BLaER1 (cell line): ENCODE data around the gene KIF25.

Source experiments
- H3K27ac ChIP-seq: shearing (Covaris generic); formaldehyde crosslinking; 2 replicates; pipeline ENCODE4 v1.8.1; 2022
- H3K27me3 ChIP-seq: shearing (Covaris generic); formaldehyde crosslinking; 2 replicates; pipeline ENCODE4 v1.8.1; 2022
- H3K36me3 ChIP-seq: shearing (Covaris generic); formaldehyde crosslinking; 2 replicates; pipeline ENCODE4 v1.8.1; 2022
- H3K4me1 ChIP-seq: shearing (Covaris generic); formaldehyde crosslinking; 2 replicates; pipeline ENCODE4 v1.8.1; 2022
- H3K4me2 ChIP-seq: shearing (Covaris generic); formaldehyde crosslinking; 2 replicates; pipeline ENCODE4 v1.8.1; 2022
- H3K4me3 ChIP-seq: shearing (Covaris generic); formaldehyde crosslinking; 2 replicates; pipeline ENCODE4 v1.8.1; 2022
- H3K9ac ChIP-seq: shearing (Covaris generic); formaldehyde crosslinking; 2 replicates; pipeline ENCODE4 v1.8.1; 2022
- H3K9me3 ChIP-seq: shearing (Covaris generic); formaldehyde crosslinking; 2 replicates; pipeline ENCODE4 v1.8.1; 2022
- H4K20me1 ChIP-seq: shearing (Covaris generic); formaldehyde crosslinking; 2 replicates; pipeline ENCODE4 v1.8.1; 2022
- Cebpa-rat ChIP-seq: shearing (Covaris generic); IDR thresholded peaks from 2 replicates; pipeline ENCODE4 v1.8.1; 2022

The KIF25 gene

GRCh38 chr6:168052291-168052891 lies 54.9 kb downstream of the KIF25 start:
- Histone ChIP-seq H3K36me3 (no peaks in the 10 kb centered on the region), H3K9ac (no peak overlapping the region), H3K9me3 (no peaks in the 10 kb centered on the region), H3K4me3 (no peak overlapping the region), H4K20me1 (no peaks in the 10 kb centered on the region), H3K27ac (no peak overlapping the region), H3K4me2 (no peak overlapping the region), H3K4me1 (peaks cover 69% of the 10 kb centered on the region), H3K27me3 (no peaks in the 10 kb centered on the region)
- TF ChIP-seq Cebpa-rat, result no peak

GRCh38 chr6:168053086-168053956 lies 55.9 kb downstream of the KIF25 start:
- H3K4me1 ChIP-seq, result peaks cover 64% of the 10 kb centered on the region
- no peaks in the 10 kb centered on the region for H3K36me3 ChIP-seq
- H3K27me3 ChIP-seq, result no peaks in the 10 kb centered on the region
- H3K9ac ChIP-seq, result no peak overlapping the region
- H3K27ac ChIP-seq, result no peak overlapping the region
- no peak for TF ChIP-seq Cebpa-rat
- no peaks in the 10 kb centered on the region for H4K20me1 ChIP-seq
- H3K4me2 ChIP-seq, result no peak overlapping the region
- H3K4me3 ChIP-seq, result no peak overlapping the region
- no peaks in the 10 kb centered on the region for H3K9me3 ChIP-seq

DNA sequence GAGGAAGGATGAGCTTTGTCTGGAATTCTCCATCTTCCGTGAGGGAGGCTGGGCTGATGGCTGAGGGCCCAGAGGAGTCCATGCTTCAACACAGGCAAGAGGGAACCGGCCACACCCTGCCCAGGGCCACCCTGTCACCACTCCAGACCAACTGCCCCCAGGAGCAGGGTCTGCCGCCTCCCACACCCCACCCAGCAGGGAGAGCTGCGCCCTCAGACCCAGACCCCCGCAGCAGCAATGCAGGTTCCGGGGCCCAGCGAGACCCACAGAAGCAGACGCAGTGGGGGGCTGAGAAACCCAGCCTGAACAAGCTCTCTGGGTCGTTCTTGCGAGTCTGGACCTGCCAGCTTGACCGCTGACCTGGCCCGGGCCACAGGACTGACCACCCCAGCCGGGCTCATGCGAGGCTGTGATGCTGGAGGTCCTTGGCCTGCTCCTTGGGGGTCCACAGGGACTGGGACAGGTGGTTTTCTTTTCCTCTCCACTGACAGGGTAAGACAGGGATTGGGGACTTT lies 56.5 kb downstream of the KIF25 start:
- Histone ChIP-seq H4K20me1 (no peaks in the 10 kb centered on the region), H3K4me2 (peak overlapping the region; percentile 82), H3K36me3 (no peaks in the 10 kb centered on the region), H3K9me3 (no peaks in the 10 kb centered on the region), H3K4me1 (peaks cover 63% of the 10 kb centered on the region), H3K27me3 (no peaks in the 10 kb centered on the region), H3K9ac (no peak overlapping the region), H3K4me3 (no peak overlapping the region), H3K27ac (no peak overlapping the region)
- TF ChIP-seq Cebpa-rat, result no peak

DNA sequence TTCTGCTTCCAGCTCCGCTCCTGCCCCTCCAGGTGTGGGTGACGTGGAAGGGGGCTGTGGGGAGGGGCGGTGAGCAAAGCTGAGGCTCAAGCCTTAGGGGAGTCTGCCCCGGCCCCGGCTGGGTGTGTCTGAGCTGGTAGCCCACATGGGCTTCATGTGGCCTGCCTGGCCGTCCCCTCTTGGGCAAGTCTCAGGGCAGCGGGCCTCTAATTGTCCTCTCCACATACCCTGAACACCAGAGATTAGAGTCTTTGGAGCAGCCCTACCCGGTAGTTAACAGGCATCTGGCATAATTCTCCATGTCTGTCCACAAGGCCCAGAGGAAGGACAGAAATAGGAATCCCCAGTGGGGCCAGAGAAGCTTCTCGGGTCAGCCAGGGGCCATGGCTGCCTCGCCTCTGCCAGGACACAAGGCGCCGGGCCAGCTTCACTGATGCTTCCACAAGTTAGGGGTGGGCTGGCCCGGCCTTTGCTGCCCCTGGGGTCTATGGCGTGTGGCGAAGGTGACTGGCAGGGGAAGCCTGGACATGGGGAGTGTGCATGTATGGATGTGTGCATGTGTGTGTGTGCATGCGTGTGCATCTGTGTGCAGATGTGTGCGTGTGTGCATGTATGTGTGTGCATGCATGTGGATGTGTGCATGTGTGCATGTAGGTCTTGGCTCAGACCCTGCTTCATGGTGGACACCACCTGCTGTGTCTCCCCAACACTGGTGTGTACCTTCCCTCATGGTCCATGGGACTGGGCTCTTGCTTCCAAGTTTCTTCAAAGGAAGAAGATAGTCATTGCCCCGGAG lies 57.5 kb downstream of the KIF25 start:
- TF ChIP-seq Cebpa-rat, result no peak

GRCh38 chr6:168055696-168056489 lies 58.4 kb downstream of the KIF25 start:
- peak overlapping the region; percentile 82; the same call in 1 of the 2 replicates for H3K4me2 ChIP-seq
- peaks cover 51% of the 10 kb centered on the region for H3K4me1 ChIP-seq
- H3K27me3 ChIP-seq, result no peaks in the 10 kb centered on the region
- H3K36me3 ChIP-seq, result no peaks in the 10 kb centered on the region
- no peaks in the 10 kb centered on the region for H3K9me3 ChIP-seq
- H3K27ac ChIP-seq, result no peak overlapping the region
- H4K20me1 ChIP-seq, result no peaks in the 10 kb centered on the region
- TF ChIP-seq Cebpa-rat, result no peak
- H3K9ac ChIP-seq, result no peak overlapping the region
- no peak overlapping the region for H3K4me3 ChIP-seq

More for the DNA sequence above, 57.5 kb downstream of the KIF25 start:
- Histone ChIP-seq H3K4me1 (peaks cover 60% of the 10 kb centered on the region), H3K9me3 (no peaks in the 10 kb centered on the region), H3K27me3 (no peaks in the 10 kb centered on the region), H3K4me2 (peak overlapping the region; percentile 82), H4K20me1 (no peaks in the 10 kb centered on the region), H3K9ac (peak overlapping the region; percentile 32; the same call in 1 of the 2 replicates), H3K36me3 (no peaks in the 10 kb centered on the region), H3K4me3 (no peak overlapping the region), H3K27ac (peak overlapping the region; percentile 45)

DNA sequence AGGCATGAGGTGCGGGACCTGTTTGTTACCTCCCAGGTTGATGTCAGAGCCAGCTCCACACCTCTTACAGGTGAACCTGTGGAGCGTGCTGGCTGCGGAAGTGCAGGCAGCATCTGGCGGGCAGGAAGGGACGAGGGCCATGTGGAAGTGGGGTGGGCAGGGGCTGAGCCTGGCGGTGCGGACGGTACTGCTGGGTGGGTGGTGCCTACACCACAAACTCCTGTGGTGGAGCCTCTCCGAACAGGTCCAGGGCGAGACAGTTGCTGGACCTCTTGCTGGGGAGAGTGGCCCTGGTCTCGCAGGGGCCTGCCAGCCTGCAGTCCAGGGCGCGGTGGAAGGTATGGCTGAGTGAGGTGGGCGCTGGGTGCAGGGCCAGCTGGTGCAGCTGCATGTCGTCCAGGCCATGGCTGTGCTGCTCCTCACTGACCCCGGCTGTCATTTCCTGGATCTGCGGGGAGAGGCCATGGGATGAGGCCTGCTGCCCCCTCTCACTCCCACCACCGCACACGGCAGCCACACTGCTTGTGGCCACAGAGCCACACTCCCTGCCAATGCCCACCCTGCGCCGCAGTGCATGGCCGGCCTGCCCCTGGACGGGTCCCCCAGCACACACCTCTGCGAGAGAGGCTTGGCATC lies 59.5 kb downstream of the KIF25 start:
- no peaks in the 10 kb centered on the region for H3K36me3 ChIP-seq
- no peaks in the 10 kb centered on the region for H3K27me3 ChIP-seq
- no peak for TF ChIP-seq Cebpa-rat
- no peak overlapping the region for H3K9ac ChIP-seq
- no peaks in the 10 kb centered on the region for H4K20me1 ChIP-seq
- H3K9me3 ChIP-seq, result no peaks in the 10 kb centered on the region
- no peak overlapping the region for H3K27ac ChIP-seq
- no peak overlapping the region for H3K4me3 ChIP-seq
- H3K4me2 ChIP-seq, result no peak overlapping the region
- peaks cover 50% of the 10 kb centered on the region for H3K4me1 ChIP-seq

DNA sequence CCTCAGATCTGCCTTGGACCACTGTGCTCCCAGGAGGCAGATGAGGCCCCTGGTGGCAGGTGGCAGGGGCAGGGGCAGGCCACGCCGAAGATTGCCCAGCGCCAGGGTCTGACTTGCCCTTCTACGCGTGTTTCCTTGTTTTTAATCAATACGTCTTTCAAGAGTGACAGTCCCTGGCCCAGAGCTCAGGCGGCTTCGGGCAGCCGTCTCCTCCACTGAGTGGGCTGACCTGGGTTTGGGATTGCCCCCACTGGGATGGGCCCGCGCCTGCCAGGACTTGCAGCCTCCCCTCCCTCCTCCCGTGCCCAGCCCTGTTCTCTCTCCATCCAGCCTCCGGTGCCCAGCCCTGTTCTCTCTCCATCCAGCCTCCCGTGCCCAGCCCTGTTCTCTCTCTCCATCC lies 60.4 kb downstream of the KIF25 start:
- Histone ChIP-seq H3K4me2 (no peak overlapping the region), H3K27ac (no peak overlapping the region), H3K36me3 (no peaks in the 10 kb centered on the region), H3K9ac (no peak overlapping the region), H3K9me3 (no peaks in the 10 kb centered on the region), H3K4me1 (peaks cover 51% of the 10 kb centered on the region), H4K20me1 (no peaks in the 10 kb centered on the region), H3K27me3 (no peaks in the 10 kb centered on the region), H3K4me3 (no peak overlapping the region)
- no peak for TF ChIP-seq Cebpa-rat

DNA sequence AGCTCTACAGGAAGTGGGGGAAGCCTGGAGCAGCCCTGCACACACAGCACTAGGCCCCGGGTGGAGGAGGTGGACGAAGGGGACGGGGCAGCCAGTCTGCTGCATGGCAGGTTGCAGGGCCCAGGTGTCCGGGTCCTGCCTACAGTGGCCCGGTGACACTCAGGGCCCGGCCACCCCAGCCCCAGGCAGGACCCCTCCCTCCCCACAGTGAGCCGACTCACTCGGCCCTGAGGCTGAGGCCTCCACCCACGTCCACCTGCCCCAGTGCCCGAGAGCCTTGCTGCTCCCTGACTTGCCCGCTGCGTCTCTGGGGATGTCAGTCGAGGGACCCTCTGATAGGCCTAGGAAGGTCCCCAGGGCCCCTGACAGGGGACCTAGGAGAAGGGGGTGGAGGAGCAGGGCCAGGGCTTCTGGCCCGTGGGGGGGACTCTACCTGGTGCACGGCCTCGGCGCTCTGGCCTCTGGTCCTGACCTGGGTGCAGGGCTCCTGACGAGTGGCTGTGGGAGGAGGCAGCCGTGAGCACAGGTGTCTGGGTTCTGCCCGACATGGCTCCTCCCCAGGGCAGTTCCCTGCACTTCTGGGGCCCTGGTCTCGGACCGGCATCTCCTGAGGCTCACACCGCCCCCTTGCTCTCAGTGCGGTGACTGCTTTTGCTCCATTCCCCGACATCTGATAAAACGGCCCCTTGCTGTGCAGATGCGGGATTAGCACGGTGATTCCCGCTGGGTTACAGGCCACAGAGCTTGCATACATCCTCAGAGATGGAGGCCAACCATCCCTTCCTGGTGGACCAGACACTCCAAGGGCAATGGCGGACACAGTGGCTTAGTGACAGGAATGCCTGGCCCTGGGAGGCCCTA lies 61.5 kb downstream of the KIF25 start:
- Histone ChIP-seq H3K36me3 (no peaks in the 10 kb centered on the region), H3K27me3 (no peaks in the 10 kb centered on the region), H3K4me3 (no peak overlapping the region), H3K9me3 (no peaks in the 10 kb centered on the region), H3K4me1 (peaks cover 49% of the 10 kb centered on the region), H4K20me1 (no peaks in the 10 kb centered on the region), H3K27ac (no peak overlapping the region), H3K4me2 (peak overlapping the region; percentile 57), H3K9ac (no peak overlapping the region)
- TF ChIP-seq Cebpa-rat, result no peak
